Ovary (tissue), 3 donors: Measurements from ENCODE around the gene SGPL1.

Source experiments
- CTCF ChIP-seq, 3 donors: fragments of 450-650 bp in 2 of 3; fragments of 200-600 bp in 1 of 3; IDR thresholded peaks; one replicate each; pipeline versions ENCODE4 v1.5.1 to v1.8.0; 2016 to 2022; ENCODE audit warnings: antibody characterized with exemption in 3 of 3, mild to moderate bottlenecking in 1 of 3
- EP300 ChIP-seq: sonication (generic); formaldehyde crosslinking; IDR thresholded peaks from one replicate; pipeline ENCODE4 v1.6.1; 2017; ENCODE audit warnings: antibody characterized with exemption
- donor health status: DM: no; HTN: no; CAD: no.

- TF ChIP-seq CTCF (IDR thresholded peaks at IDR 0.05) (no peak), EP300 (no peak)
Observed at GRCh38 chr10:70778267-70778924, 37.4 kb upstream of the SGPL1 start.
